Measurements from ENCODE around the gene UMAD1. TPM values are rescaled to one million over a fixed set of nuclear protein-coding genes. Genes with fewer than 3 reads are reported as not detected.

Gene UMAD1
- polyA plus RNA-seq, 1 of the 3 experiments (the other 2 are of a cell fraction) = 13.9 TPM

DNA sequence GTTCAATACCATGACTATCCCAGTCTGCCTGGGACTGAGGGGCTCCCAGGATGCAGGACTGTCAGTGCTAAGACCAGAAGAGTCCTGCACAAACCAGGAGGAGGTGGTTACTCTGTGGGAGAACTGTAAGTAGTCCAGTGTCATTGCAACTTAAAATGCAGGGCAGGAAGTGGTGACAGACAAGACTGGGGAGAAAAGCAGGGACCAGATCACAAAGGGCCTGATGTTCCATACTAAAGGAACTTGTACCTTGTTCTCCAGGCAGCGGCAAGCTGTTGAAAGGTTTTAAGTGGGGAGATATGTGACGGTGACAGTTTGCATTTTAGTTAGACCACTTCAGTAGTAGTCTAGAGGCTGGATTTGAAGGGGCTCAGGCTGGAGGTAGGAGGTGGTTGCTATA lies 262.3 kb downstream of the UMAD1 start:
- CTCF ChIA-PET = interaction anchor here (1.0 kb wide), 1 partner anchor 27 kb away, joined by 3 read pairs; no protein-coding TSS in a partner anchor
- DNase-seq = no peak

DNA sequence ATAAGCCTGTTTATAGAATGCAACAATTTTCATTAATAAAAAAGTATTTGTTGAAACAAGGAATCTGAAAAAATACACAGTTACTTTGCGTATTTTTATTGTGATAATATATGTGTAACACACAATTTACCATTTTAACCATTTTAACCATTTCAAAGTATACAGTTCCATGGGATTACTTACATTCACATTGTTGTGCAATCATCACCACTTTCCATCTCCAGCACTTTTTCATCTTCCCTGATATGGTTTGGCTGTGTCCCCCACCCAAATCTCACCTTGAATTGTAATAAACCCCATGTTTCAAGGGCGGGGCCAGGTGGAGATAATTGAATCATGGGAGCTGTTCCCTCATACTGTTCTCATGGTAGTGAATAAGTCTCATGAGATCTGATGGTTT lies 266.8 kb downstream of the UMAD1 start:
- H3K27ac ChIP-seq (ENCODE audit: low read depth in 2 of 2, low read length in 1 of 2) = no peak overlapping the region
- no peaks in the 10 kb centered on the region for H3K9me3 ChIP-seq
- H2AFZ ChIP-seq (ENCODE audit: low read depth) = no peak overlapping the region
- H3K27me3 ChIP-seq (ENCODE audit: insufficient read depth) = no peaks in the 10 kb centered on the region
- H3K9ac ChIP-seq = no peak overlapping the region
- POLR2A ChIA-PET = no interaction called here
- 80% methylated on average over 2 of the region's 2 CpGs for WGBS (ENCODE audit: low lambda C conversion rate)
- H3F3A ChIP-seq (replicated peaks; ENCODE audit: insufficient read depth) = peaks cover 5% of the 10 kb centered on the region
- H3K79me2 ChIP-seq (ENCODE audit: insufficient read depth) = no peaks in the 10 kb centered on the region
- H3K9me2 ChIP-seq = no peaks in the 10 kb centered on the region
- H3K4me3 ChIP-seq (ENCODE audit: low read depth in 2 of 2, low read length in 1 of 2) = no peak overlapping the region
- no peaks in the 10 kb centered on the region for H3K36me3 ChIP-seq (replicated peaks in 1 of 2; ENCODE audit: control insufficient read depth in 1 of 2, insufficient read depth in 2 of 2, low read length in 1 of 2)
- no peaks in the 10 kb centered on the region; a peak in 1 of 4 replicates for H3K4me1 ChIP-seq (ENCODE audit: control insufficient read depth in 1 of 2, insufficient read depth in 2 of 2, low read depth in 1 of 2, low read length in 1 of 2)
- no peak overlapping the region for H3K4me2 ChIP-seq
- CTCF ChIA-PET = interaction anchor here (0.7 kb wide), 1 partner anchor 30 kb away, joined by 3 read pairs; no protein-coding TSS in a partner anchor
- no peaks in the 10 kb centered on the region for H4K20me1 ChIP-seq (ENCODE audit: insufficient read depth)
- DNase-seq = no peak
- TF ChIP-seq, protein P1, sequence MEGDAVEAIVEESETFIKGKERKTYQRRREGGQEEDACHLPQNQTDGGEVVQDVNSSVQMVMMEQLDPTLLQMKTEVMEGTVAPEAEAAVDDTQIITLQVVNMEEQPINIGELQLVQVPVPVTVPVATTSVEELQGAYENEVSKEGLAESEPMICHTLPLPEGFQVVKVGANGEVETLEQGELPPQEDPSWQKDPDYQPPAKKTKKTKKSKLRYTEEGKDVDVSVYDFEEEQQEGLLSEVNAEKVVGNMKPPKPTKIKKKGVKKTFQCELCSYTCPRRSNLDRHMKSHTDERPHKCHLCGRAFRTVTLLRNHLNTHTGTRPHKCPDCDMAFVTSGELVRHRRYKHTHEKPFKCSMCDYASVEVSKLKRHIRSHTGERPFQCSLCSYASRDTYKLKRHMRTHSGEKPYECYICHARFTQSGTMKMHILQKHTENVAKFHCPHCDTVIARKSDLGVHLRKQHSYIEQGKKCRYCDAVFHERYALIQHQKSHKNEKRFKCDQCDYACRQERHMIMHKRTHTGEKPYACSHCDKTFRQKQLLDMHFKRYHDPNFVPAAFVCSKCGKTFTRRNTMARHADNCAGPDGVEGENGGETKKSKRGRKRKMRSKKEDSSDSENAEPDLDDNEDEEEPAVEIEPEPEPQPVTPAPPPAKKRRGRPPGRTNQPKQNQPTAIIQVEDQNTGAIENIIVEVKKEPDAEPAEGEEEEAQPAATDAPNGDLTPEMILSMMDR (IDR thresholded peaks at IDR 0.05) = no peak
- TF ChIP-seq SIN3A (IDR thresholded peaks at IDR 0.05; ENCODE audit: borderline replicate concordance, low read depth, low read length) = no peak
- TF ChIP-seq, protein P2, sequence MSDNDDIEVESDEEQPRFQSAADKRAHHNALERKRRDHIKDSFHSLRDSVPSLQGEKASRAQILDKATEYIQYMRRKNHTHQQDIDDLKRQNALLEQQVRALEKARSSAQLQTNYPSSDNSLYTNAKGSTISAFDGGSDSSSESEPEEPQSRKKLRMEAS (IDR thresholded peaks at IDR 0.05; ENCODE audit: low read depth) = no peak
- no peak for TF ChIP-seq NFIC (IDR thresholded peaks at IDR 0.05; ENCODE audit: borderline replicate concordance)
- TF ChIP-seq YY1 (IDR thresholded peaks at IDR 0.05; ENCODE audit: low read depth) = no peak
- no peak for TF ChIP-seq NRF1 (IDR thresholded peaks at IDR 0.05; ENCODE audit: low read depth, low read length)
- TF ChIP-seq RAD21 (IDR thresholded peaks at IDR 0.05; ENCODE audit: low read length) = no peak
- no peak for TF ChIP-seq FOXM1 (IDR thresholded peaks at IDR 0.05; ENCODE audit: low read depth)
- TF ChIP-seq, protein P3, sequence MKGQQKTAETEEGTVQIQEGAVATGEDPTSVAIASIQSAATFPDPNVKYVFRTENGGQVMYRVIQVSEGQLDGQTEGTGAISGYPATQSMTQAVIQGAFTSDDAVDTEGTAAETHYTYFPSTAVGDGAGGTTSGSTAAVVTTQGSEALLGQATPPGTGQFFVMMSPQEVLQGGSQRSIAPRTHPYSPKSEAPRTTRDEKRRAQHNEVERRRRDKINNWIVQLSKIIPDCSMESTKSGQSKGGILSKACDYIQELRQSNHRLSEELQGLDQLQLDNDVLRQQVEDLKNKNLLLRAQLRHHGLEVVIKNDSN (IDR thresholded peaks at IDR 0.05; ENCODE audit: borderline replicate concordance, low read depth) = no peak

More for the DNA sequence above, 262.3 kb downstream of the UMAD1 start:
- TF ChIP-seq, protein P1 (IDR thresholded peaks at IDR 0.05) = no peak
- TF ChIP-seq, protein P4, sequence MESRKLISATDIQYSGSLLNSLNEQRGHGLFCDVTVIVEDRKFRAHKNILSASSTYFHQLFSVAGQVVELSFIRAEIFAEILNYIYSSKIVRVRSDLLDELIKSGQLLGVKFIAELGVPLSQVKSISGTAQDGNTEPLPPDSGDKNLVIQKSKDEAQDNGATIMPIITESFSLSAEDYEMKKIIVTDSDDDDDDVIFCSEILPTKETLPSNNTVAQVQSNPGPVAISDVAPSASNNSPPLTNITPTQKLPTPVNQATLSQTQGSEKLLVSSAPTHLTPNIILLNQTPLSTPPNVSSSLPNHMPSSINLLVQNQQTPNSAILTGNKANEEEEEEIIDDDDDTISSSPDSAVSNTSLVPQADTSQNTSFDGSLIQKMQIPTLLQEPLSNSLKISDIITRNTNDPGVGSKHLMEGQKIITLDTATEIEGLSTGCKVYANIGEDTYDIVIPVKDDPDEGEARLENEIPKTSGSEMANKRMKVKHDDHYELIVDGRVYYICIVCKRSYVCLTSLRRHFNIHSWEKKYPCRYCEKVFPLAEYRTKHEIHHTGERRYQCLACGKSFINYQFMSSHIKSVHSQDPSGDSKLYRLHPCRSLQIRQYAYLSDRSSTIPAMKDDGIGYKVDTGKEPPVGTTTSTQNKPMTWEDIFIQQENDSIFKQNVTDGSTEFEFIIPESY (IDR thresholded peaks at IDR 0.05; ENCODE audit: borderline replicate concordance, low read depth) = no peak
- TF ChIP-seq, protein P5, sequence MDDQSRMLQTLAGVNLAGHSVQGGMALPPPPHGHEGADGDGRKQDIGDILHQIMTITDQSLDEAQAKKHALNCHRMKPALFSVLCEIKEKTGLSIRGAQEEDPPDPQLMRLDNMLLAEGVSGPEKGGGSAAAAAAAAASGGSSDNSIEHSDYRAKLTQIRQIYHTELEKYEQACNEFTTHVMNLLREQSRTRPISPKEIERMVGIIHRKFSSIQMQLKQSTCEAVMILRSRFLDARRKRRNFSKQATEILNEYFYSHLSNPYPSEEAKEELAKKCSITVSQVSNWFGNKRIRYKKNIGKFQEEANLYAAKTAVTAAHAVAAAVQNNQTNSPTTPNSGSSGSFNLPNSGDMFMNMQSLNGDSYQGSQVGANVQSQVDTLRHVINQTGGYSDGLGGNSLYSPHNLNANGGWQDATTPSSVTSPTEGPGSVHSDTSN (IDR thresholded peaks at IDR 0.05) = no peak
- TF ChIP-seq, protein P6, sequence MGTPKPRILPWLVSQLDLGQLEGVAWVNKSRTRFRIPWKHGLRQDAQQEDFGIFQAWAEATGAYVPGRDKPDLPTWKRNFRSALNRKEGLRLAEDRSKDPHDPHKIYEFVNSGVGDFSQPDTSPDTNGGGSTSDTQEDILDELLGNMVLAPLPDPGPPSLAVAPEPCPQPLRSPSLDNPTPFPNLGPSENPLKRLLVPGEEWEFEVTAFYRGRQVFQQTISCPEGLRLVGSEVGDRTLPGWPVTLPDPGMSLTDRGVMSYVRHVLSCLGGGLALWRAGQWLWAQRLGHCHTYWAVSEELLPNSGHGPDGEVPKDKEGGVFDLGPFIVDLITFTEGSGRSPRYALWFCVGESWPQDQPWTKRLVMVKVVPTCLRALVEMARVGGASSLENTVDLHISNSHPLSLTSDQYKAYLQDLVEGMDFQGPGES (IDR thresholded peaks at IDR 0.05; ENCODE audit: low read depth, low read length) = no peak
- no peak for TF ChIP-seq FOXM1 (IDR thresholded peaks at IDR 0.05; ENCODE audit: low read depth)
- Histone ChIP-seq H3F3A (replicated peaks; ENCODE audit: insufficient read depth) (peaks cover 5% of the 10 kb centered on the region), H3K9me3 (no peaks in the 10 kb centered on the region), H3K9ac (no peak overlapping the region), H3K36me3 (replicated peaks in 1 of 2; ENCODE audit: control insufficient read depth in 1 of 2, insufficient read depth in 2 of 2, low read length in 1 of 2) (no peaks in the 10 kb centered on the region), H4K20me1 (ENCODE audit: insufficient read depth) (no peaks in the 10 kb centered on the region), H3K4me3 (ENCODE audit: low read depth in 2 of 2, low read length in 1 of 2) (no peak overlapping the region), H3K79me2 (ENCODE audit: insufficient read depth) (no peaks in the 10 kb centered on the region), H3K4me1 (ENCODE audit: control insufficient read depth in 1 of 2, insufficient read depth in 2 of 2, low read depth in 1 of 2, low read length in 1 of 2) (no peaks in the 10 kb centered on the region; a peak in 2 of 4 replicates), H3K4me2 (no peak overlapping the region), H3K27ac (ENCODE audit: low read depth in 2 of 2, low read length in 1 of 2) (no peak overlapping the region), H3K27me3 (ENCODE audit: insufficient read depth) (no peaks in the 10 kb centered on the region), H3K9me2 (no peaks in the 10 kb centered on the region), H2AFZ (ENCODE audit: low read depth) (no peak overlapping the region)
- POLR2A ChIA-PET = no interaction called here
- WGBS (ENCODE audit: low lambda C conversion rate) = 97% methylated on average over 2 of the region's 2 CpGs
